WTC11 (cell line): ENCODE data around the gene LRMDA. TPM values are rescaled to one million over a fixed set of nuclear protein-coding genes. Genes with fewer than 3 reads are reported as not detected.

Experiments used
- ATAC-seq: fragments of 200-7000 bp; cut with Tn5 transposase; 2 replicates; pipeline ENCODE4 v1.10.0; 2021; ENCODE audit warnings: mild to moderate bottlenecking, moderate library complexity
- CTCF ChIA-PET: fragments of 300-600 bp; sonication (Branson Sonifier 250); formaldehyde crosslinking; loops from one replicate; lab custom pipeline; 2021; ENCODE audit warnings: antibody characterized with exemption; lab: Charles Lee
- POLR2A ChIA-PET: fragments of 350-600 bp; sonication (Branson Sonifier 250); formaldehyde crosslinking; loops from one replicate; lab custom pipeline; 2021; ENCODE audit warnings: antibody characterized with exemption; lab: Charles Lee
- DNase-seq: peaks from one replicate; pipeline ENCODE4 v3.0.0; 2021; ENCODE audit warnings: low spot score
- H3K27ac Mint-ChIP-seq: 2 replicates; pipeline ENCODE4 v1.8.0; 2021; ENCODE audit warnings: mixed read lengths
- H3K27me3 Mint-ChIP-seq: 2 replicates; pipeline ENCODE4 v1.8.0; 2021; ENCODE audit warnings: low read depth, mild to moderate bottlenecking, moderate library complexity, mixed read lengths
- H3K36me3 Mint-ChIP-seq: 2 replicates; pipeline ENCODE4 v1.8.0; 2021; ENCODE audit warnings: mixed read lengths
- H3K4me1 Mint-ChIP-seq: 2 replicates; pipeline ENCODE4 v1.8.0; 2022; ENCODE audit warnings: mixed read lengths
- H3K4me3 Mint-ChIP-seq: 2 replicates; pipeline ENCODE4 v1.8.0; 2021; ENCODE audit warnings: mild to moderate bottlenecking, moderate library complexity, mixed read lengths
- H3K9me3 Mint-ChIP-seq: 2 replicates; pipeline ENCODE4 v1.8.0; 2021; ENCODE audit warnings: mixed read lengths
- AFF4 ChIP-seq: sonication (generic); formaldehyde crosslinking; IDR thresholded peaks from 2 replicates; pipeline ENCODE4 v1.8.1; 2023; ENCODE audit warnings: mild to moderate bottlenecking, missing genetic modification reagents, borderline replicate concordance
- ATF6 ChIP-seq: sonication (generic); formaldehyde crosslinking; IDR thresholded peaks from 2 replicates; pipeline ENCODE4 v1.8.1; 2023; ENCODE audit warnings: mild to moderate bottlenecking, missing genetic modification reagents
- E2F5 ChIP-seq: sonication (generic); formaldehyde crosslinking; IDR thresholded peaks from 2 replicates; pipeline ENCODE4 v1.8.1; 2022; ENCODE audit warnings: mild to moderate bottlenecking, moderate library complexity, missing genetic modification reagents
- ELF4 ChIP-seq: sonication (generic); formaldehyde crosslinking; IDR thresholded peaks from 2 replicates; pipeline ENCODE4 v1.8.1; 2022; ENCODE audit warnings: low read depth, mild to moderate bottlenecking, moderate library complexity, missing genetic modification reagents
- ERG ChIP-seq: fragments of 250-450 bp; sonication (Bioruptor Pico); IDR thresholded peaks from 2 replicates; pipeline ENCODE4 v1.8.0; 2021; ENCODE audit warnings: mild to moderate bottlenecking
- ETV6 ChIP-seq: sonication (generic); formaldehyde crosslinking; IDR thresholded peaks from 2 replicates; pipeline ENCODE4 v1.8.1; 2022; ENCODE audit warnings: mild to moderate bottlenecking, missing genetic modification reagents
- JAZF1 ChIP-seq: fragments of 250-450 bp; sonication (Bioruptor Pico); IDR thresholded peaks from 2 replicates; pipeline ENCODE4 v1.9.0; 2021; ENCODE audit warnings: moderate library complexity, mild to moderate bottlenecking, inconsistent platforms
- PREB ChIP-seq: sonication (generic); formaldehyde crosslinking; IDR thresholded peaks from 2 replicates; pipeline ENCODE4 v1.8.1; 2022; ENCODE audit warnings: mild to moderate bottlenecking, missing genetic modification reagents, moderate library complexity, borderline replicate concordance
- SOX15 ChIP-seq: fragments of 250-450 bp; sonication (Bioruptor Pico); IDR thresholded peaks from 2 replicates; pipeline ENCODE4 v1.9.0; 2021; ENCODE audit warnings: mild to moderate bottlenecking
- ZBTB43 ChIP-seq: sonication (generic); formaldehyde crosslinking; IDR thresholded peaks from 2 replicates; pipeline ENCODE4 v1.8.1; 2023; ENCODE audit warnings: mild to moderate bottlenecking, missing genetic modification reagents
- ZMAT4 ChIP-seq: fragments of 250-450 bp; sonication (Bioruptor Pico); IDR thresholded peaks from 2 replicates; pipeline ENCODE4 v1.9.0; 2021; ENCODE audit warnings: mild to moderate bottlenecking
- ZNF219 ChIP-seq: sonication (generic); formaldehyde crosslinking; IDR thresholded peaks from 2 replicates; pipeline ENCODE4 v1.8.0; 2023; ENCODE audit warnings: missing genetic modification reagents, mild to moderate bottlenecking, borderline replicate concordance
- ZNF532 ChIP-seq: fragments of 250-450 bp; sonication (Bioruptor Pico); IDR thresholded peaks from 2 replicates; pipeline ENCODE4 v1.9.0; 2021; ENCODE audit warnings: mild to moderate bottlenecking, borderline replicate concordance
- total RNA-seq: library from RNA; stranded (reverse); gene quantifications from 3 replicates; pipeline ENCODE4 v1.2.3, GENCODE V29; 2021

LRMDA gene
- total RNA-seq, 1 experiment from 2014 or later, result 0.92 TPM

GRCh38 chr10:75477680-75478079 is 46.3 kb downstream of the LRMDA start:
- peaks cover 6% of the 10 kb centered on the region; the same call in 1 of the 2 replicates for H3K36me3 Mint-ChIP-seq
- POLR2A ChIA-PET, result no interaction called here
- CTCF ChIA-PET, result no interaction called here
- peaks cover 56% of the 10 kb centered on the region for H3K27me3 Mint-ChIP-seq
- TF ChIP-seq AFF4, result no peak
- no peak for TF ChIP-seq ZMAT4
- TF ChIP-seq ZNF219 (CRISPR knock-in tag), result no peak
- TF ChIP-seq ETV6 (CRISPR knock-in tag), result no peak
- no peak for TF ChIP-seq ZBTB43 (CRISPR knock-in tag)
- TF ChIP-seq ATF6 (CRISPR knock-in tag), result no peak
- TF ChIP-seq ELF4, result no peak
- TF ChIP-seq E2F5 (CRISPR knock-in tag), result no peak
- no peak for TF ChIP-seq ZNF532 (CRISPR knock-in tag)
- TF ChIP-seq PREB (CRISPR knock-in tag), result no peak
- TF ChIP-seq ERG (CRISPR knock-in tag), result no peak
- TF ChIP-seq JAZF1 (CRISPR knock-in tag), result no peak
- TF ChIP-seq SOX15, result no peak
- H3K9me3 Mint-ChIP-seq, result peaks cover 19% of the 10 kb centered on the region
- peaks cover 24% of the 10 kb centered on the region for H3K4me1 Mint-ChIP-seq
- DNase-seq (no peak), ATAC-seq (no peak)
- H3K4me3 Mint-ChIP-seq, result no peak overlapping the region
- no peak overlapping the region for H3K27ac Mint-ChIP-seq
